Stimulated activated CD8-positive, alpha-beta memory T cell treated with anti-CD3 and anti-CD28 coated beads, Interleukin-7, amount 100 ng/mL, for 1 hour (primary cell): ENCODE measurements around the gene RD3L.
"Not testable (repeated sequence)": the region's sequence is repeated elsewhere in the genome, so short reads cannot be mapped to it uniquely, and the experiment has no call there.

Experiments used
- DNase-seq, 2 donors: peaks; one replicate each; pipeline ENCODE4 v3.0.0-alpha.2; 2020; ENCODE audit warnings: low read depth in 2 of 2

RD3L gene

GRCh38 chr14:103941973-103942736, at the start of gene RD3L:
Gene RD3L (minus strand): TSS chr14:103942529. CDS start chr14:103941695, 834 bp downstream.
- DNase-seq, result no peak

- no peak for DNase-seq
Measured at GRCh38 chr14:103989964-103990363, 47.6 kb upstream of the RD3L start.

GRCh38 chr14:103989034-103989433, 46.7 kb upstream of the RD3L start:
- DNase-seq, result no peak

GRCh38 chr14:103984196-103984595, 41.9 kb upstream of the RD3L start:
- DNase-seq, result no peak

- not testable (repeated sequence) for DNase-seq
Measured at GRCh38 chr14:103980623-103981238, 38.4 kb upstream of the RD3L start.

GRCh38 chr14:103974575-103974974, 32.2 kb upstream of the RD3L start:
- DNase-seq, result no peak

GRCh38 chr14:103973354-103973753, 31.0 kb upstream of the RD3L start:
- no peak for DNase-seq

GRCh38 chr14:103969961-103970360, 27.6 kb upstream of the RD3L start:
- no peak for DNase-seq

- no peak for DNase-seq
Measured at GRCh38 chr14:103966631-103967030, 24.3 kb upstream of the RD3L start.

- no peak for DNase-seq
Measured at GRCh38 chr14:103961928-103962578, 19.7 kb upstream of the RD3L start.

- DNase-seq, result no peak
Measured at GRCh38 chr14:103960457-103961055, 18.2 kb upstream of the RD3L start.

GRCh38 chr14:103949131-103949790, 6.9 kb upstream of the RD3L start:
- no peak for DNase-seq

GRCh38 chr14:103948442-103948841, 6.1 kb upstream of the RD3L start:
- no peak for DNase-seq

GRCh38 chr14:103946975-103947374, 4.6 kb upstream of the RD3L start:
- no peak for DNase-seq

- DNase-seq, result no peak
Measured at GRCh38 chr14:103943673-103944072, 1.3 kb upstream of the RD3L start.

- DNase-seq, result no peak
Measured at GRCh38 chr14:103941462-103941861, 867 bp downstream of the RD3L start.

- DNase-seq, result no peak
Measured at GRCh38 chr14:103935102-103935501, 7.2 kb downstream of the RD3L start.

GRCh38 chr14:103932791-103933490, 9.4 kb downstream of the RD3L start:
- no peak for DNase-seq

- no peak for DNase-seq
Measured at GRCh38 chr14:103931422-103931821, 10.9 kb downstream of the RD3L start.

- no peak for DNase-seq
Measured at GRCh38 chr14:103930051-103930604, 12.2 kb downstream of the RD3L start.
